Measurements from ENCODE around the gene TIGD3.

GRCh38 chr11:65401073-65401802, 46.7 kb downstream of the TIGD3 start:
- TF ChIP-seq EP300 (IDR thresholded peaks at IDR 0.05), result no peak
- TF ChIP-seq, protein P1, sequence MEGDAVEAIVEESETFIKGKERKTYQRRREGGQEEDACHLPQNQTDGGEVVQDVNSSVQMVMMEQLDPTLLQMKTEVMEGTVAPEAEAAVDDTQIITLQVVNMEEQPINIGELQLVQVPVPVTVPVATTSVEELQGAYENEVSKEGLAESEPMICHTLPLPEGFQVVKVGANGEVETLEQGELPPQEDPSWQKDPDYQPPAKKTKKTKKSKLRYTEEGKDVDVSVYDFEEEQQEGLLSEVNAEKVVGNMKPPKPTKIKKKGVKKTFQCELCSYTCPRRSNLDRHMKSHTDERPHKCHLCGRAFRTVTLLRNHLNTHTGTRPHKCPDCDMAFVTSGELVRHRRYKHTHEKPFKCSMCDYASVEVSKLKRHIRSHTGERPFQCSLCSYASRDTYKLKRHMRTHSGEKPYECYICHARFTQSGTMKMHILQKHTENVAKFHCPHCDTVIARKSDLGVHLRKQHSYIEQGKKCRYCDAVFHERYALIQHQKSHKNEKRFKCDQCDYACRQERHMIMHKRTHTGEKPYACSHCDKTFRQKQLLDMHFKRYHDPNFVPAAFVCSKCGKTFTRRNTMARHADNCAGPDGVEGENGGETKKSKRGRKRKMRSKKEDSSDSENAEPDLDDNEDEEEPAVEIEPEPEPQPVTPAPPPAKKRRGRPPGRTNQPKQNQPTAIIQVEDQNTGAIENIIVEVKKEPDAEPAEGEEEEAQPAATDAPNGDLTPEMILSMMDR (IDR thresholded peaks at IDR 0.05), result no peak

Data from tibial nerve (tissue), 4 donors.